HG03060 (cell line): ENCODE measurements around the gene IRX2.

Experiments used
- ATAC-seq: cut with Tn5 transposase; IDR thresholded peaks from one replicate; pipeline ENCODE4 v1.9.1; 2021; ENCODE audit warnings: low read depth, moderate number of reproducible peaks; ENCODE audit not compliant: unreplicated experiment

IRX2 gene

DNA sequence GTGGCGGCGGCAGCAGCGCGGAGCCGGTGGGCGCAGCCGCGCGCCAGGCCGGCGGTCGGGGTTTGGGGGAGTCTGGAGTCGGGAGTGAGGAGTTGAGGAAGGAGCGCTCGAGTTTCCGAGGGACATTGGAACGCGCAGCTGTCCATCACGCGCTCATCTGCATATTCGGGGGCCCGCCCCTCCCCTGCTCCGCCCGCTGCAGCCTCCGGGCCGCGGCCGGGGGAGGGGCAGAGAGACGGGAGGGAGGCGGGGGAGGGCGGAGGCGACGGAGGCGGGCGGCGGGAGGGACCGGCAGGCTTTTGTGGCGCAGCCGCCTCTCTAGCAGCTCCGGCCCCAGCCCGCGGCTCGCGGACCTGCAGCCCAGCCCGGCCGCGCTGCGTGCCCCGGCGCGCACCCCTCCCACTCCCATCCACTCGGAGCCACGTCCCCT, at the start of gene IRX2:
Gene IRX2, minus strand, starts transcription at position 86 of the 430 bp plus-strand sequence. CDS start 264 bp downstream, outside the sequence.
- ATAC-seq: no peak

DNA sequence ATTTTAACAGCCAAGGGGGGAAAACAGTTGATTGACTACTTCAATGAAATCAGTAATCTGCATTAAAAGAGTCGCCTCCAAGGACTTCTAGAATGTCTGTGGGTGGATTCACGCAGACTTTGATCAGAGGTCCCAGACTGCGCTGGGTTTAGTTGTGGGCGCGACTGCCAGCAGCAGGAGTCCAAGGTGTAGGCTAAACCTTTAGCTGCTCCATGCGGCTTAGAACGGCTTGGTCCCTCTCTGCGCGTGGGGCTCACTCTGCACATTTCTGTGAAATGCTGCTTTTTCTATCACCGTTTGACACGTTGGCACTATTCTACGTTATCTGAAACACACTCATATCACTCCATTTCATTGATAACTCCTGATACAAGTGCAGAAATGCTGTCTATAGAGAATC, 48.6 kb upstream of the IRX2 start:
- no peak for ATAC-seq

DNA sequence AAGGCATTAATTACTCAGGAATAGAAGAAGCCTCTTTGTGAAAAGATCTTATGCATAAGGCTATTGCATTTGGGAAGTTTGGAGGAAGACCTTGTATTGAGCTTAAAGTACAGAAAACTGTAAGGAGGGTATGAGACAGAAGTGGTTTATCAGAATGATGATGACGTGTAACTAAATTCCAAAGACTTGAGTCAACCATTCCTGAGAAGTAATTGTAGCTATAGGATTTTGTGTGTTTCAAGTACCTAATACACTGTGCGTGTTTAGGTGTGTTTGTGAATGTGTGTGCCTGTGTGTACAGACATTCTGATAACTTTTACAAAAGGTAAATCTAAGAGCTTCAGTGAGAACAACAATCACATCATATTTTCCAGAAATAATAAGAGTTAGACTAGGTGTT, 46.5 kb upstream of the IRX2 start:
- no peak for ATAC-seq

DNA sequence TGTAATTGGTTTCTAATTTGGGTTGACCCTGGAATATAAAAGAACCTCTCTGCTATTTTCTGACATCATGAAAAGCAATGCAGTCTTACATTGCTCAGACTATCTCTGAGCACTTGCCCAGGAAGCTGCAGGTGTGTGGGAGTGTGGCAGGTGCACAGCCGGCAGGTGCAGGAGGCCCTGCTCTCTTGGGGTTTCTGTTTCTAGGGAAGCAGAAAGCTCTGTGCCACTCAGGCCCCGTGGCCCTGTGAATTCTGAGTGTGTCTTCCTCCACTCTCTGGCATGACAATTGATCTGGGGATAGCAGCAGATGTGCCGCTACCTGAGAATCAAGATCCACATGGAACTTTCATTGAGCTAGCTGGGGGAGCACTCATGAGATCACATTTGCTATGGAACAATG, 45.7 kb upstream of the IRX2 start:
- no peak for ATAC-seq

DNA sequence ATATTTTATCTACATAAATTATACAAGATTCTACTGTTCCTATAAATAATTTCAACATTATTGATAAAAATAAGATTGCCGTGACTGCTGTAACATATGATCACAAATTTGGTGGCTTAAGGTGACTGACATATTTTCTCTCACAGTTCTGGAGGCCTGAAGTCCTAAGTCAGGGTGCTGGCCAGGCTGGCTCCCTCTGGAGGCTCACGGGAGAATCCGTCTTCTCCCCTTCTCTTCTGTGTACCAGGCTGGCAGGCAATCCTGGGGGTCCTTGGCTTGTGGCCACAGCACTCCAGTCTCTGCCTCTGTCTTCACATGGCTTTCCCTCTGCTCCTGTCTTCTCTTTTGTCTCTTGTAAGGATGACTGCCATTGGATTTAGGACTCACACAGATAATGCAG, 31.7 kb upstream of the IRX2 start:
- ATAC-seq: no peak

DNA sequence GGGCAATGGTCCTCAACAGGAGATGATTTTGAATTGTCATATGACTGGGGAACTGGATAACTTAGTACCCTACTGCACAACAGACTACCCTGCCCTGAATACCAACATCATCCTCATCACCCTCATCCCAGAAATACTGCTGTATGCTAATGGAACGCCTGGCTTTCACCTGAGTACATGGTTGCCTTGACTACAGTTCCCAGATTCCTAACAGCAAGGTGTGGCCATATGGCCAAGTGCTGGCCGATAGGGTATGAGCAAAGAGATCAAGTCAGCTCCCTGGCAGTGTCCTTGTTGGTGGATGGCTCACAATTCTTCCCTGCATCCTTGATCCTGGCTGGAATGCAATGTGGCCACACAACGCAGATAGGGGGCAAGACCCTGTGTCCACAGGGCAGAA, 31.2 kb upstream of the IRX2 start:
- no peak for ATAC-seq

DNA sequence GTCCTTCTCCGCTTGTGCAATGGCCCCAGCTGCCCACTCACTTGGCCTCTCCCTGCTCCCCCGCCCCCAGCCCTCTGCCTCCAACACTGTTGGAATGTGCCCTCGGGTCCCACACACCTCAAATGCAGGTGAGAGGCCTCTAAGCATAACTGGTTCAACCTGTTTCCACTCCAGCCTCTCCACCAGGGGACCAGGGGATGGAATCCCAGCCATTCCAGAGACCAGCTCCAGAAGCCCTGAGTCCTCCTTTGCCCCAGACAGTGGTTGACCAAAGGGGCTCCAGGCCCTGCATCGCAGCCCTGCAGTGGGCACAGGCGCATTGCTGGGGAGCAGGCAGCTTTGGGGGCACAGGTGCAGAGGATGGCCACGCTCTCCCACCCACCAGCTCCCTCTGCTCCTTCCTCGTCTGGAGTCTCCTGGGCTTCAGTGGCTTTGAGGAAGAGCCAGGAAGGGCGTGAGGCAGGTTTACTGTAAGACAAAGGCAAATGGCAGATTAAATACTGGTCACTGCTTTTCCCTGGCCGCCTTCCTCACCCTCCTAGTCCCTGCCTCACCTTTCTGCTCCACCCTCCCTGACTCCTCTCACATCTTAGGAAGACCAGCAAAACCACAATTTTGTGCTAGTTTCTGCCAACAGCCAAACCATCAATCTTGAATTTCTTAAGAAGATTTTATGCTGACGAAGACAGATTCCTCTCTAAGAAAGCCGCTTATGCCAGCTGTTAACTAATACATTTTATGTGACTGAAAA, 29.1 kb upstream of the IRX2 start:
- ATAC-seq: no peak

DNA sequence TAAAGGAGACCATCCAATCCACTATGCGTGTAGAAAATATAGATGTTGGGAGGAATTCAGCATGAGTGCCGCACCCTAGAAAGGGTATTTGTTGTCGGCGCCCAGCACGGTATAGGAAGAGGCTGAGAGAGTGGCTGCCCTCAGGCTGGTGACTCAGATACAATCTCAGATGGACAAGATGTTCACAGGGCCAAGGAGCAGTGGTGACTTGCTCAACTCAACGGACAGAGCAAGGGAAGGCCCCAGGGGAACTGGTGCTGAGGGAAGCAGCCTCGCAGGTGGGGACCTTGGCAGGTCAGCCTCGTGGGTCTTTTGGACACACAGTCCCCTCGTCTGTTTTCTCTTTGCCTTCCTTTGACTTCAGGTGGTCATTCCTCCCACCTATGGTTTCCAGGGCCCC, 28.0 kb upstream of the IRX2 start:
- no peak for ATAC-seq

DNA sequence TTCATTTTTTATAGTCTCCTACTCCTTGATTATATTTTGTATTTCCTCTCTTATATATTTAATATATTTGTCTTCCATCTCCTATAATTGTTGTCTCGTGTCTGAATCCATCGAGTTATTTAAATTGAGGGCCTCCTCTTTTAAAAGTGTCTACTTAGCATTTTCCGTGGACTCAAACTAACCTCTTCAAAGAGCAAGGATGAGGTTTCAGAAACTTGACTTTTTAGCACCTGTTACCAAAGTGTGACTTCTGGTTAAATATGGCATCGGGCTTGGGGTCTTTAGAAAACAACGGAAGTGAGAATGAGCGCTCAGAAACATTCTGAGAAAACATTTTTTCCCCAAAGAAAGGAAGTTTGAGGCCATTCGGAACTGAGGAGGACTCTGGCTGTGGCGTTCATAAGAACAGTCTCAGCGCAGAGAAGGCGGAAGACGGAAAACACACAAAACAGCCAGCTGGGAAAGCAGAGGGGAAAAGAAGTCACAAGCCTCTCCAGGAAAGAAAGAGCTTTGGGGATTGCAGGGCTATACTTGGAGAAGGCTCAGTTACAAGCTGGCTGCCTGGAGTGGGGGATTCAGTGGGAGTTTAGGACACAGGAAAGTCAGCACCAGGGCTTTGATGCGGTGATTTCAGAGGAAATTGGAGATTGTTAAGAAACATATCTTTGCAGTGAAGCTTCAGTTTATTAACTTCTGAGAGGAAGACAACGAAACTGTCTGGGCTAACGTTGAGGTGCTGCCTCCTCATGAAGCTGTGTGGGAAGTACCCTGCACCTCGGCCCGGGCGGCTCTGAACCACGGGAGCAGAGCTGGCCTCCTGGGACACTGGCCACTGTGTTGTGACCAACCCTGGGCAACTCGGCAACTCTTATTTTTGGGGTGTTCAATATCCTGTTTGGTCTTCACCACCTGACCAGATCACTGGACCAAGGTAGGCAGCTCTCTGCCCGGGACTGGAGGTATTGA, 25.1 kb upstream of the IRX2 start:
- no peak for ATAC-seq

DNA sequence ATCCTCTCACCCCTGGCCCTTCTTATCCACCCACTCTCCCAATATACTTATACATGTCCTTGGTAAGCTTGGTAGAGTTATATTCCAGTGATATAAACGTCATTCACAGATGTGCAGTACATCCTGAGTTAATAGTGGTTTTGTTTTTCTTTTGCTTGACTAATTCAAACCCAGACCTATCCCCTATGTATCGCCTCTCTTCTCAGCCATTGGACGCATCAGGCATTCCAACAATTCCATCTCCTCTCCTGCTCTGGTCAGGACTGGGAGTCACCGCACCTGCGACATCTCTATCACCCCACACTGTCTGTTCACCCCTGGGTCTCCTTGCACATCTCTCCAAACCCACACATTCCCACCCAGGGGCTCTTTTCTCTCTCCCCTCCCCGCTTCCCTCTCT, 21.9 kb upstream of the IRX2 start:
- ATAC-seq: no peak

DNA sequence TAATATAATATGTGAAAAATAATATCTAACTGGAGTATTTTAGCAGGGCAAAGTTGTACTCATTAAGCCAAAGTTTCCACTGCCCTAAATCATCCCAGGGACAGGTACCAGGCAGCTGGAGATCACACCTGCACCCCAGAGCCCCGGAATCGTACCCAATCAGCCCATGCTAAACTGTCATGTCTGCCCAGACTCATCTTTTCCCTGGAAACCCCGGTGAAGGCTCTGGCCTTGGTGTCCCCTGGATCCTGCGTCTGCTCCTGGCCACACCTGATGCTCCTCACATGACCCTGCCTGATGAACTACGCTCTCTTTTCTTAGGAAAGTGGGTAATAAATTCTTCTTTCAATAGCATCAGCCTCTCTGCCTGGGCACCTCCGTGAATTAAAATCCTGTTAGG, 15.6 kb upstream of the IRX2 start:
- ATAC-seq: no peak

DNA sequence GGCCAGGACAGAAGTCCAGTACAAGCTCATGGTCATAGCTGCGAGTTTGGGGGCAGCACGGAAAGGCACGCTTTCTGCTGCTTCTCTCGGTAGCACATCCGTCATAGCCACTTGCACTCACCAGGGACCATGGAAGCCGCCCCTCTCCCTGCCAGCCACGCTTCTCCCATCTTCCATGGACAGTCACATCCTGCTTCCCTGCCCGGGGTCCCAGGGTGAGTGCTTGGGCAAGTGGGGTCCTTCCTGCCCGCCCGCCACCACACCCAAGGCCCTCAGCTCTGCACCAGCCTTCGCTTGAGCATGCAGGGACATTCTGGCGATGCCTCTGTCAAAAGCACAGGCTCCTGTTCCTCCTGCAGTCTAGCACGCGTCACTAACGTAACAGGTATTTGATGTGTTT, 13.1 kb upstream of the IRX2 start:
- ATAC-seq: no peak

DNA sequence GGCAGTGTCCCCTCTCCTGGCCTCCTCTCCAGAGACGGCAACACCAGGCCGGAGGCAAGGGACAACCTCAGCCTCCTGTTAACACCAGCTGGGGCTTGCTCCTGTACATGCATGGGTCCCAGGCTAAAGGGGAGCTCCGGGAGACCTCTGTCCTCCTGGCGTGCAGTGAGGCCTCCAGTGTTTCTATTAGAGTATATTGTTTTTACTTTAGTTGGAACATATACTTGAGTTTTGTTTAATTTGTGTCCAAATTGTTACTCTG, 12.0 kb upstream of the IRX2 start:
- ATAC-seq: no peak

DNA sequence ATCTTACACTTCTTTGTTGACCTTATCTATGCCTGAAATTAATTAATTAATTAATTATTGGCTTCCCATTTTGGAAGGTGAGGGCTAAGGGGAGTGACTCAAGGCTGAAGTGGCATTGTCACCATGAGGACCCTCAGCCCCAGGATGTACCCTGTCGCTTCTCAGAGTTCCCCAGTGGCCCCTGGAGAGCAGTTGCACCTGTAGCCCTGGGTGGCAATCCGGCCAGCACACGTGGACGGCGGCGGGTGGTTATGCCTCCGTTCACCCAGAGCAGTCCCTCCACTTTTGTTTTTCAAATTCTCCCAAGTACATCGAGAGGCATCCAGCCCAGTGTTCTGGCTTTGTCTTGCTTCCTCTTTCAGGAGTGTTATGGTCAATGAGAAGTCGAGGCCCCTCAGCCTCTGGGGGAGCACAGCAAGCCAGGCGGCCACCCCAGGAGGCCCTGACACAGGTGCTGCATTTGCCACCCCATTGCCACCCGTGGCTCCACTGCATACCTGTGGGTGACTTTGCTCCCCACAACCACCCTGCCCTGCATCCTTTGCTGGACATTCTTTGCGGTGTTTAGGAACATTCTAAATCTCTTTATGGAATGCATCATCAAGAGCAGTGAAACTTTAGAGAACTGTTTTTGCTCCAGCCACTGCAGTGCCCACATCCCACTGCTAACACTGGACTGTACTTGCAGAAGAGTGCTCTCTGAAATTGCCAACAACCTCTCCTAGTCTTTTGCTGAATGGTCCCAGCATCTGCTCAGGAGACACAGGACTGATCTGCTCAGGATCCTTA, 11.5 kb upstream of the IRX2 start:
- no peak for ATAC-seq

DNA sequence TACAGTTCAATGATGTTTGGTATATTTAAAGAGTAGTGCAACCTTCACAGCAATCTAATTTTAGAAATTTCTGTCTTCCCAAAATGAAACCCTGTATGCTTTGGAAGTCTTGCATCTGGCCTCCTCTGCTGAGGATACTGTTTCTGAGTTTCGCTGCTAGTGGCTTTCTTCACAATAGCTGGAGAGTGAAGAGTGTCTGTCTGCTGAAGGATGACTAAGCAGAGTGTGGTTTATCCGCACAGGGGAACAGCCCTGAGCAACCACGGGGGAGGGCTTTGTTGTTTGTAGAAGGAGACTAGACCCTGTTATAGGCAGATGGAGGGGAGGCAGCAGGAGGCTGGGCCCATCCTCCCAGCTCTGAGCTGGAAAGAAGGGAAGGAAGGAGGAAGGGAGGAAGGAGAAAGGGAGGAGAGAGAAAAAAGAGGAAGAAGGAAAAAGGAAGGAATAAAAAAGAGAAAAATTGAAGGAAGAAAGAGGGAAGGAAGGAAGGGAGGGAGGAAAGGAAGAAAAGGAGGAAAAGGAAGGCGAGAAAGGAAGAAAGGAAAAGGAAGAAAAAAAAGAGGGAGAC, 10.5 kb upstream of the IRX2 start:
- ATAC-seq: no peak

DNA sequence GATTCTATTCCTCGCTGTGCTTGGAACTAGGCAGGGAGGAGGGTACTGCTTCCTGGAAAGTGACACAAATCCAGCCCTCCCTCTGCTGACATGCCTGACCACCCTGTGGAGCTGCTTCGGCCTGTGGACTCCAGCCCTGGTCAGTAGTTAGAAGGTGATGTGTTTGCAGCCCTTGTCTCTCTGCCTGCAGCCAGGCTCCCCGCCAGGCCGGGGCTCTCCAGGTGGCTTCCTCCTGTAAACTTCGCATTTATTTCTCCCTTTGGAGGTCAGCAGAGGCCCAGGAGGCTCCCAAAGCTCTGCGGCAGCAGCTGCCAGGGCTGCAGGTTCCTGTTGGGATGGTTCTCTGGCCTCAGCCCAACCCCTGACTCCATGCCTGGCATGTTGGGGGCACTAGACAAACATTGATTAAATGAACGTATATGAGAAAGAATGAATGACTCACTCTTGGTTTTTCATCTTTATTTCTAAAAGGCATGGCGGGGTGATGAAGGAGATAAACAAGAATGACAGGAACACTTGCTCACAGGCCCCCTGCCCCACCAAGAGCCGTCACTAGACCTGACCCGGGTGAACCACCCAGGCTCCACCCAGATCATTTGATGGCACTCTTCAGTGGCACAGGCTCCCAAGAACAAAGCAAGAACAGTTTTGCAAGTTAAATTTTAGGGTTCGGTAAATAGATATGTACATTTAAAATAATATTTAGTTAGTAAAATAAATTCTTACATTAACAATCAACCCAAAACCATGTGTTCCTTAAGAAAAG, 8.4 kb upstream of the IRX2 start:
- no peak for ATAC-seq

DNA sequence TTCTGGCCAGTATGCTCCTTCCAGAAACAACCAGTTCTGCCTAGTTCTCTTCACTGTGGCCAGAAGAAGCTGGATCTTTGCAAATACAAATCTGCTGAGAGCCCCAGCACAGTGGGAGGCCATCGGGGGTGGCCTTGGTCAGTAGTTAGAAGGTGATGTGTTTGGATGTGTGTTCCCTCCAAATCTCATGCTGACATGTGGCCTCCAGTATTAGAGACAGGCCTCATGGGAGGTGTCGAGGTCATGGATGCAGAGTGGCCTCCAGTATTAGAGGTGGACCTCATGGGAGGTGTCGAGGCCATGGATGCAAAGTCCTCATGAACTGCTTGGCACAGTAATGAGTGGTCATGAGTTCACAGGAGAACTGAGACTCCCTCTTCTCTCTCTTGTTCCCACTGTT, 7.6 kb upstream of the IRX2 start:
- ATAC-seq: no peak

DNA sequence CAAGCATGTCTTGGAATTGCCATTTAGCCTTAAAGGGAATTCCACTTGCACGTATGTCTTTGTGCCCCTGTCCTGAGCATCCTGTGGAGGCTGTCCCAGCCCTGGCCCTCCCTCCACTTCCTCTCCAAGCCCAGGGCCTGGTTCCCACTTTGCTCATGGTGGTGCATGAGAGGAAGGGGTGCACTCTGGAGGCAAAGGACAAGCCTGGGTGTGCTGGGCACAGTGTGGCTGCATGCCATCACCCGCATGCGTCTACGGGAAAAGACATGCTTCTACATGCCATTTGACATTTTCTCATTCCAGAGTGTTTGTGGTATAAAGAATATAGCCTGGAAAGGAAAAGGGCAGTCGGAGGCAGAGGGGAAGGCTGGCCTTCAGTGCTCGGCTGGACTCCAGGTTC, 7.2 kb upstream of the IRX2 start:
- ATAC-seq: no peak

DNA sequence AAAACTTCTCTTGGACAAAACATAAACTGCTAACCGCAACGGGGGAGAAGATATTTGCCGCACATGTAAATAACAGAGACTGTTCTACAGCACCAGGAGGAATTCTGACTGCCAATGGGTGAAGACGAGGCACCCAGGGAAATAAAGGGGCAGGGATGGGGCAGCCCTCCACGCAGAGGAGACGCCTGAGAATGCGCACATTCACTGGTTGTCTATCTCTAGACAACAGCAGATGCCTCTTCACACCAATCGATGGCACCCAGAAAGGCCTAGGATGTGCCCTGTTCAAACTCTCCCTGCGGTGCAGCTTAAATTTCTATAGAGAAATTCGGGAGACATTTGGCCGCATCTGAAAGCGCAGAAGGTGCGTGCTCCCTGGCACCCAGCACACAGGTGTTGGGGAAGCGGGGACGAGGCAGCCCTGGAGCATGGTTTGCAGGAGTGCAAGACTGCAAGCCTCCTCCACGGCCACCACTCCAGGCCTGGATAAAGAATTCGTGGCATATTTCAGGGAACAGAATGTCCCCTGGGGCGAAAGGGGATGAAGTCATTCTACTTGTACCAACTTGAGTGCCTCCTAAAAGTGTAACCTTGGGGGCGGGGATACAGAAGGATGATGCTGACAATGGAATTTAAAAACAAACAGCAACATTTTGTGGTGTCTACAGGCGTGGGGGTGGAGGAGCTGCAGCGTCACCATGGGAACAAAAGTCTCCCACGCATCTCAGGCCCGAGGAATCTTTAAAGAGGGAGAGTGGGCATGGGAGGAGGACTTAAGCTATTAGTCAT, 6.3 kb upstream of the IRX2 start:
- no peak for ATAC-seq
